Effector memory CD8-positive, alpha-beta T cell (primary cell): Measurements from ENCODE around the gene TTC28.

Source experiments
- ATAC-seq: fragments of 150-1000 bp; cut with Tn5 transposase; replicated peaks from 2 replicates; pipeline ENCODE4 v1.10.0; 2021; ENCODE audit warnings: mild to moderate bottlenecking, moderate library complexity
- DNase-seq, 3 experiments: peaks; one replicate each; pipeline ENCODE4 v3.0.0; 2021
- H3K27ac Mint-ChIP-seq, 2 donors: one replicate each; pipeline ENCODE4 v1.8.0; 2022; ENCODE audit warnings: mild to moderate bottlenecking in 2 of 2, mixed read lengths in 2 of 2, moderate library complexity in 2 of 2
- H3K27me3 Mint-ChIP-seq, 2 donors: one replicate each; pipeline ENCODE4 v1.8.0; 2022; ENCODE audit warnings: mixed read lengths in 2 of 2
- H3K36me3 Mint-ChIP-seq: one replicate; pipeline ENCODE4 v1.8.0; 2022; ENCODE audit warnings: mild to moderate bottlenecking, moderate library complexity, mixed read lengths; ENCODE audit not compliant: insufficient read depth
- H3K4me1 Mint-ChIP-seq, 2 donors: one replicate each; pipeline ENCODE4 v1.8.0; 2022; ENCODE audit warnings: low read depth in 2 of 2, mixed read lengths in 2 of 2
- H3K4me3 Mint-ChIP-seq, 2 donors: one replicate each; pipeline ENCODE4 v1.8.0; 2022; ENCODE audit warnings: mild to moderate bottlenecking in 2 of 2, mixed read lengths in 2 of 2, moderate library complexity in 2 of 2
- H3K9me3 Mint-ChIP-seq, 2 donors: one replicate each; pipeline ENCODE4 v1.8.0; 2022; ENCODE audit warnings: mixed read lengths in 2 of 2

TTC28 gene

DNA sequence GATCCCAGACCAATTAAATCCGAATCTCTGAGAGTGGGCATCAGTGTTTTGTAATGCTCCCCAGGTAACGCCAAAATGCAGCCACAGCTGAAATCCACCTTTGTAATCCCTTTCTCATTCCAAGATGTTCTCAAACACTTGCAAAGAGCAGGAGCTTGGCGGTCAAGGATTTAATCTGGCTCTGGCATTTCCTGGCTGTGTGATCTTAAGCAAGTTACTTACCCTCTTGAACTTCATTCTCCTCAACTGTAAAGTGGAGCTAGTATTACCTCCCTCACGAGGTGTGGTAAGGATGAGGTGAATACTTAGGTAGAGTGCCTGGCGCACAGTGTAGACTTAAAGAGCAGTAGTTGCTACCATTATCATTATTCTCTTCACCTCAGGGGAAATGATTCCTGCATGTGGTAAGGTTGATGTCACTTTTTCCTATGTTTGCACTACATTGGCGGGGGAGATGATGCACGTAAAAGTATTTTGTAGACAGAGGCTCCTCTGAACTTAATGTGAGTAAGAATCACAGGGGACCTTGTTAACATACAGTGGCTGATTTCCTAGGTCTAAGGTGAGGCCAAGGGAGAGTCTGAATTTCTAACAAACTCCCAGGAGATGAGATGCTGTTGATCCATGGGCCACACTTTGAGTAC lies 550.2 kb downstream of the TTC28 start:
- no peak for DNase-seq
- Mint-ChIP-seq H3K27me3 (peaks cover 36 to 62% of the 10 kb centered on the region in 2 donors), H3K9me3 (no peaks in the 10 kb centered on the region), H3K4me3 (no peak overlapping the region), H3K36me3 (peaks cover 3% of the 10 kb centered on the region), H3K27ac (no peak overlapping the region), H3K4me1 (no peaks in the 10 kb centered on the region)
- no peak for ATAC-seq

DNA sequence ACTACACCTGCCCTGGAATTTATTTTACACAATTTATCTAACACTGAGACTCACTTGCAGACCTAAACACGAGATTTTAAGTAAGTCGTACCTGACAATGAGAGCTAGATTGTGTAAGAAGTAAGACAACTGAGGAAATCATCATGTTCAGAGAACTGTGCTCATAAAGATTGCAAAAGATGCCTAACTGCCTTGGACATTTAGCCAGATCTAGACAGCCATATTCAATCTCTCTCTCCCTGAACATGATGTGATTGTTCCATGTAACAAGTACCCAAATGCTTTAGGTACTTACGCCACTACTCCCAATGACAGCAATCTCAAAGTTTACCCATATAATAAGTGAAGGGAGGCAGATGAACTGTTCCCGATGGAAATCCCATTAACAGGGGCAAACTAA lies 550.8 kb downstream of the TTC28 start:
- Mint-ChIP-seq H3K27ac (no peak overlapping the region), H3K27me3 (peaks cover 36 to 56% of the 10 kb centered on the region in 2 donors), H3K4me1 (no peaks in the 10 kb centered on the region), H3K9me3 (no peaks in the 10 kb centered on the region), H3K36me3 (peaks cover 3% of the 10 kb centered on the region), H3K4me3 (no peak overlapping the region)
- DNase-seq (no peak), ATAC-seq (no peak)

- Mint-ChIP-seq H3K4me1 (no peaks in the 10 kb centered on the region), H3K9me3 (no peaks in the 10 kb centered on the region), H3K27ac (no peak overlapping the region), H3K27me3 (peaks cover 36 to 48% of the 10 kb centered on the region in 2 donors), H3K4me3 (no peak overlapping the region), H3K36me3 (no peaks in the 10 kb centered on the region)
- ATAC-seq (no peak), DNase-seq (no peak)
These were observed 553.8 kb downstream of the TTC28 start for GRCh38 chr22:28125799-28126198.

GRCh38 chr22:28123989-28124766 lies 555.5 kb downstream of the TTC28 start:
- Mint-ChIP-seq H3K4me3 (no peak overlapping the region), H3K27ac (no peak overlapping the region), H3K4me1 (no peaks in the 10 kb centered on the region), H3K9me3 (no peaks in the 10 kb centered on the region), H3K27me3 (peaks cover 26 to 48% of the 10 kb centered on the region in 2 donors), H3K36me3 (no peaks in the 10 kb centered on the region)
- DNase-seq (no peak), ATAC-seq (no peak)

DNA sequence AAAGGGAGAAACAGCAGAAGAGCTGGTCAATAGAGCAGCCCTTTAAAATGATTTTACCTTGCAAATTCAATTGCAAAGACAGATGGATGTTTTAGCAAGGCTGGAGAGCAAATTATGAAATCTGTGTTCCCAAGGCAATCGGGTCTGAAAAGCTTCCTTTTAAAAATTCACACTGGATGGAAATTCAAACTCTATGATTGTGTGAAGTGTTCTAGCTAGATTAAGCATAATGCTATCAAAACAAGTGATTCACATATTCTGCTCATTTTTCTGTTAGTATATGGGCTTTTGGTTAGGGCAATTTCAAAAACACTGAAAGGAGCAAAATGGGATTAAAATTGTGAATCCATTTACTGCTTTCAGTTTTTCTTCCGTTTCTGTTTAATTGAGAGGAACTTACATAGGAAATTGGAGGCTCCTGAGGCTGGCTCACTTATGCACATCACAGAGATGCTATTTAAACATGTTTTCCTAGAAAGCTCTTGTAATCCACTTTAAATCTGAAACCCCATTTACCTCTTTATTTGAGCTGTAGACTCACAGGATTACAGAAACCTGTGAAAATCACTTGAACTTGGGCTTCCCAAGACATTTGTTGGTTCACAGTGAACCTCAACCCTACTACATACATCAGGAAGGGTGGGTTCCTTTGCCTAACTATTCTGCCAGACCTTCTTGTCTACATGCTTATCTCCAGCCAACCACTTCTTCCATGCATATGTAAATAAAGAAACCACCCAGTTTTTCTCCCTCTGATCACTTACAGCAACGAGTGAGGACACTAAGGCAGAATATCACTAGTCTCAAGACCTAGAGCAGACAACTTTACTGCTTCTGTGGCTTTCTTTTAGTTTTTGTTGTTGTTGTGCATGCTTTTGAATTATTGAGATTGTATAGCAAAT lies 558.7 kb downstream of the TTC28 start:
- Mint-ChIP-seq H3K9me3 (no peaks in the 10 kb centered on the region), H3K4me1 (no peaks in the 10 kb centered on the region), H3K36me3 (no peaks in the 10 kb centered on the region), H3K27me3 (peaks cover 33 to 53% of the 10 kb centered on the region in 2 donors), H3K27ac (no peak overlapping the region), H3K4me3 (no peak overlapping the region)
- no peak for DNase-seq
- no peak for ATAC-seq

DNA sequence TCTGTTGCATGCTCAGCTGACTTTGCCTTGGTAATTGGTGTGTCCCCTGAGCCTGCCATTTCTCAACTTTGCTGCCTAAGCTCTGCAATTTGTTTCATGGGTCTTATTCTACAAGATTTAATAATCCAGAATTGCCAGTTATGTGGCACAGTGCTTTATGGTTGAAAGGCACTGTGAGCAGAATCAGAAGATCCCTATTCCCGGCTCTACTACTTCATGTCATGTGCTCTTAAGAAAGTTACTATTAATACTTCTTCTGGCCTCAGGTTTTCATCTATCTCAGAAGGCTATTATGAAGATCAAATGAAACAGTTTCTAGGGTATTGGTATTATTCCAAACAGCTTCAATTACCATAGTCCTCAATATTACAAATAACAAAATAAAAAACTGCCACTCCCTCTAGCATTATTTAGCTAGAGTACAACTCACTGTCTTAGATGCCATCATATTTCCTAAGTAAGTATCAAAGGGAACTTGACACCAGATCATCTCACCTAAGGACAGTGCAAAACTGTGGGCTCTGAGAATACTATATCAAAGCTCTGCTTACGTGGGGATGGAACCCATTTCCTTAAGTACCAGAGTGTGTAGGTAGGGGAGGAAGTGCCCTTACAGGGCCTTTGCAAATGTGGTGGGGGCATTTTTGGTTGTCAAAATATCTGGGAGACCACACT lies 560.5 kb downstream of the TTC28 start:
- no peak overlapping the region for H3K4me3 Mint-ChIP-seq
- no peaks in the 10 kb centered on the region for H3K36me3 Mint-ChIP-seq
- no peaks in the 10 kb centered on the region for H3K9me3 Mint-ChIP-seq
- no peaks in the 10 kb centered on the region for H3K4me1 Mint-ChIP-seq
- H3K27me3 Mint-ChIP-seq = peaks cover 31 to 46% of the 10 kb centered on the region in 2 donors
- ATAC-seq (no peak), DNase-seq (no peak)
- H3K27ac Mint-ChIP-seq = no peak overlapping the region

DNA sequence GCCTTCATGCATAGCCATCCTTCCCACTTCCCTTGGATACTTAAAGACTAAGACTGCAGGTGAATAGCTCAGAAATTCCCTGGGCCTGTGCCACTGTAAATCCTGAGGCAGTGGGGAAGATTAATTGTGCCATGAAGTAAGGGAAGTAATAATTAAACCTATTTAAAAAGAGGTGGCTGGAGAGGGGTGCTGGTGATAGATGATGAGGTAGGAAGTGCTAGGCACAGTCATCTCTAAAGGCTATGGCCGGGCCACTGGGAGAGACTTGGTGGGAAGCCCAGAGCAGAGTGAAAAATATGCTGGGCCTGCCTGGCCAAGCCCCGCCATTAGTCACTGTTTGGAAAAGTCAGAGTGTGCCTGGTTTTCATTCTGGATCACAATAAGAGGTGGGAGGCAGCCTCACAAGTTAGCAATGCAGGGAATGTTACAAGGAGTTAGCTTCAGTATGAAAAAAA lies 563.4 kb downstream of the TTC28 start:
- peaks cover 30 to 31% of the 10 kb centered on the region in 2 donors for H3K27me3 Mint-ChIP-seq
- H3K4me1 Mint-ChIP-seq = no peaks in the 10 kb centered on the region
- no peak for ATAC-seq
- no peak overlapping the region for H3K4me3 Mint-ChIP-seq
- no peak for DNase-seq
- no peak overlapping the region for H3K27ac Mint-ChIP-seq
- no peaks in the 10 kb centered on the region for H3K36me3 Mint-ChIP-seq
- H3K9me3 Mint-ChIP-seq = no peaks in the 10 kb centered on the region

GRCh38 chr22:28115426-28115825 lies 564.2 kb downstream of the TTC28 start:
- no peak for DNase-seq
- H3K9me3 Mint-ChIP-seq = no peaks in the 10 kb centered on the region
- H3K27ac Mint-ChIP-seq = no peak overlapping the region
- H3K27me3 Mint-ChIP-seq = peaks cover 24 to 29% of the 10 kb centered on the region in 2 donors
- H3K4me3 Mint-ChIP-seq = no peak overlapping the region
- no peaks in the 10 kb centered on the region for H3K36me3 Mint-ChIP-seq
- no peaks in the 10 kb centered on the region for H3K4me1 Mint-ChIP-seq
- ATAC-seq = no peak

- H3K4me1 Mint-ChIP-seq = no peaks in the 10 kb centered on the region
These were observed 567.0 kb downstream of the TTC28 start for GRCh38 chr22:28112548-28113043.

DNA sequence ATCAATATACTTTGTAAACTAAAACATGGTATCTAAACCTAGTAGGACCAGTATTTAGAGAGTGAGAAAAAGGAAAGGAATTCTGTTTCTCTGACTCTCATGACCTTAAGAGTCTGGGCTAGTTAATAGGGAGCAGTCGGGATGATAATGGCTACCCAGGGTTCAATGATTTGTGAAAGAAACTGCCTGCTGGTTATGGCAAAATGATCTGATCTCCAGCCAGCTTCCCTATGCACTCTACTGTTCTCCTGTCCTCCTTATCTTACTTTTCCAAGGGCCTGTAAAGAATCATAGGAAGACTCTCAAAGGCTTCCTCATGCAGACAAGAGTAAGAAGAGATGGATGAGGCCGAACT lies 567.5 kb downstream of the TTC28 start:
- Mint-ChIP-seq H3K36me3 (no peaks in the 10 kb centered on the region), H3K4me3 (no peak overlapping the region), H3K4me1 (no peaks in the 10 kb centered on the region), H3K27me3 (peaks cover 23 to 28% of the 10 kb centered on the region in 2 donors), H3K9me3 (no peaks in the 10 kb centered on the region), H3K27ac (no peak overlapping the region)
- DNase-seq (no peak), ATAC-seq (no peak)

More at GRCh38 chr22:28112548-28113043, 567.0 kb downstream of the TTC28 start:
- H3K9me3 Mint-ChIP-seq = no peaks in the 10 kb centered on the region
- H3K4me3 Mint-ChIP-seq = no peak overlapping the region
- DNase-seq = no peak
- no peak overlapping the region for H3K27ac Mint-ChIP-seq
- no peaks in the 10 kb centered on the region for H3K36me3 Mint-ChIP-seq
- no peak for ATAC-seq
- H3K27me3 Mint-ChIP-seq = peaks cover 24 to 29% of the 10 kb centered on the region in 2 donors

DNA sequence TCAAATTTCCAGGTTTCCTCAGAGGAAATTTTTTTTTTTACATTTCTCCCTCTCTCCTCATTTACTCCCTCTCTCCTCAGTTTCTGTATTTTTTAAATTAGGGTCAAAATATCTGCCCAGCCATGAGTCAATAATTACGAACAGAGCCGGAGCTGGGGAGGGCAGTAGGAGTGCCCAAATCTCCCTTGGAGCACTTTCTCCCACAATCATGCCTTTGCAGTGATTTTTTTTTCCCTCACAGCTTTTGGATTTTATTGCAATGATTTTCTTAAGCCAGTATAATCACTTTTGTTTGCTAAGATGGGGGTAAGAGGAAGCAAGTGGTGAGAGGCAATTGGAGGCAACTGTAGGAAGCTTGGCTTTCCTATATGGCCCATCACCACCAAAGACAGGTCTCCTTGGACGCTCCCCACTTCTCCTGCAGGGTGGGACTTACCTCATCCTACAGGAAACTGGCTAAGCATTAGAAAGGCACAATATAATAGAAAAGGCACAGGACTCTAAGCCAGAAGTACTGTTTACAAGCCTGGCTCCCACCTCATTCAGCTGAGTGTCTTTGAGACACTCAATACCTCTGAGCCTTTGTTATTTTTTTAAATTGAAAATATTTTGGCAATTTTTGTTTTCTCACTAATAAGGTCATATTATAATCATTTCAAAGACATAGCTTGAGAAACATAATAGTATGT lies 568.0 kb downstream of the TTC28 start:
- ATAC-seq (no peak), DNase-seq (no peak)
- Mint-ChIP-seq H3K4me3 (no peak overlapping the region), H3K27me3 (peaks cover 18 to 23% of the 10 kb centered on the region in 2 donors), H3K27ac (no peak overlapping the region), H3K36me3 (no peaks in the 10 kb centered on the region), H3K9me3 (no peaks in the 10 kb centered on the region), H3K4me1 (no peaks in the 10 kb centered on the region)

DNA sequence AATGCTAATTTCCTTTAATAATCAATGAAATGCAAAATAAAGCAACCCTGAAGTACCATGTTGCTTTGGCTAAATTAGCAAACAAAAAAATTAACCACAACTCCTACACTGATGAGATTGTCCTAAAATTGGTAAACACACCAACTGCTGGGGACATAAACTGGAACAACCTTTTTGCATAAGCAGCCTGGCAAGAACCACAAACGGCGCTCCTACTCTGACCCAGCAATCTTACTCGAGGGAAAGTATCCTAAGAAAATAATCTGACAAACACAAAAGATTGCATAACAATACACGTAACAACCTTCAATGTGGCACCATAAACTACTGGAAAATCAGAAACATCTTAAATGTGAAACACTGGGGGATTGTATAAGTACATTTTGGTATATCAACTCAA lies 570.8 kb downstream of the TTC28 start:
- DNase-seq = no peak
- no peaks in the 10 kb centered on the region for H3K36me3 Mint-ChIP-seq
- H3K27ac Mint-ChIP-seq = no peak overlapping the region
- H3K9me3 Mint-ChIP-seq = no peaks in the 10 kb centered on the region
- H3K4me3 Mint-ChIP-seq = no peak overlapping the region
- ATAC-seq = no peak
- peaks cover 0 to 2% of the 10 kb centered on the region in 2 donors for H3K4me1 Mint-ChIP-seq
- H3K27me3 Mint-ChIP-seq = peaks cover 0 to 6% of the 10 kb centered on the region in 2 donors
